Common myeloid progenitor, CD34-positive (primary cell): ENCODE data around the gene ERBB4.

Source experiments
- CTCF ChIA-PET: fragments of 350-600 bp; sonication (Branson Sonifier 250); formaldehyde crosslinking; loops from one replicate; lab custom pipeline; 2021; ENCODE audit warnings: antibody characterized with exemption; lab: Charles Lee
- POLR2A ChIA-PET: fragments of 350-600 bp; sonication (Branson Sonifier 250); formaldehyde crosslinking; loops from one replicate; lab custom pipeline; 2021; ENCODE audit warnings: antibody characterized with exemption; lab: Charles Lee
- DNase-seq, 3 donors: peaks; one replicate each; pipeline versions ENCODE4 v3.0.0 to v3.0.0-alpha.2; 2013
- H3K27ac ChIP-seq, 2 experiments: 1 replicate in 1 of 2; 2 replicates in 1 of 2; pipeline ENCODE4 v1.7.0; 2013; ENCODE audit warnings: inconsistent platforms in 2 of 2, low read length in 2 of 2, mild to moderate bottlenecking in 2 of 2, low read depth in 1 of 2, moderate library complexity in 1 of 2; ENCODE audit not compliant: severe bottlenecking in 2 of 2, insufficient read depth in 1 of 2, poor library complexity in 1 of 2
- H3K27me3 ChIP-seq, 5 experiments: replicated peaks in 2 of 5; 1 replicate in 3 of 5; 2 replicates in 2 of 5; pipeline versions ENCODE4 v1.6.1 to v1.7.0; 2013; ENCODE audit warnings: low read length in 4 of 5, mild to moderate bottlenecking in 2 of 5, moderate library complexity in 2 of 5, inconsistent platforms in 1 of 5; ENCODE audit not compliant: insufficient read depth in 5 of 5, control insufficient read depth in 4 of 5
- H3K36me3 ChIP-seq, 4 experiments: 1 replicate in 2 of 4; 2 replicates in 2 of 4; pipeline versions ENCODE4 v1.6.1 to v1.7.0; 2013; ENCODE audit warnings: low read length in 3 of 4, control low read depth in 1 of 4, mild to moderate bottlenecking in 1 of 4; ENCODE audit not compliant: control insufficient read depth in 4 of 4, insufficient read depth in 4 of 4
- H3K4me1 ChIP-seq, 4 experiments: 1 replicate in 3 of 4; 2 replicates in 1 of 4; pipeline versions ENCODE4 v1.6.1 to v1.7.1; 2013; ENCODE audit warnings: low read length in 3 of 4, mild to moderate bottlenecking in 3 of 4, control low read depth in 1 of 4, inconsistent platforms in 1 of 4, moderate library complexity in 1 of 4; ENCODE audit not compliant: control insufficient read depth in 4 of 4, insufficient read depth in 4 of 4; ENCODE audit errors: control extremely low read depth in 1 of 4
- H3K4me3 ChIP-seq, 7 experiments: 1 replicate in 4 of 7; 2 replicates in 3 of 7; pipeline versions ENCODE4 v1.5.1 to v1.7.0; 2013; ENCODE audit warnings: mild to moderate bottlenecking in 7 of 7, low read length in 6 of 7, moderate library complexity in 6 of 7, inconsistent platforms in 2 of 7, low read depth in 2 of 7, control low read depth in 1 of 7; ENCODE audit not compliant: insufficient read depth in 4 of 7, control insufficient read depth in 1 of 7; ENCODE audit errors: extremely low read depth in 1 of 7
- H3K9me3 ChIP-seq, 5 experiments: 1 replicate in 4 of 5; 2 replicates in 1 of 5; pipeline versions ENCODE4 v1.6.1 to v1.7.1; 2013; ENCODE audit warnings: low read length in 4 of 5, mild to moderate bottlenecking in 2 of 5, inconsistent platforms in 1 of 5, low read depth in 1 of 5, moderate library complexity in 1 of 5; ENCODE audit not compliant: control insufficient read depth in 4 of 5, insufficient read depth in 2 of 5; ENCODE audit errors: control extremely low read depth in 1 of 5
- WGBS: methylation state at CpG from one replicate; pipeline ENCODE4 v1.1.5; 2013; ENCODE audit not compliant: insufficient coverage; 5-methylcytosine and 5-hydroxymethylcytosine counted together

Gene ERBB4

DNA sequence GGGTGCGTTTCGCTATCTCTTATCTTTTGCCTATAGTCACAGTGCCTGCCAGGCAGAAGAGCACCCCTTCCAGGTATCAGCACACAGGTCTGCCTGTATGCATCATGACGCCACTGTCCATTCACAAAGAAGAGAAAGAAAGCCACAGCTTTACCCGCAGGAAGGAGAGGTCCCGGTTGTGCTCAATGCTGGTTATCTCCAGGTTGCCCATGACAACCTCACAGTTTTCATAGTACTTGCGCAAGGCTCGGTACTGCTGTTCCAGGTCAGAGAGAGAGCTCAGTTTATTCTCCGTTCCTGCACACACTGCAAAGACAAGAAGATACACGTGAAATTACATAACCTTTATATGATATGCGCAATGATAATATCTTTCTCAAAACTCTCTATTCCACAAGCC is 414.0 kb downstream of the ERBB4 start:
- no peak for DNase-seq
- Histone ChIP-seq H3K4me3 (no peak overlapping the region), H3K9me3 (no peaks in the 10 kb centered on the region), H3K27ac (no peak overlapping the region), H3K27me3 (no peaks in the 10 kb centered on the region), H3K4me1 (no peaks in the 10 kb centered on the region), H3K36me3 (no peaks in the 10 kb centered on the region)
- 70% methylated on average over 8 of the region's 10 CpGs for WGBS
- CTCF ChIA-PET = interaction anchor here (0.8 kb wide), 1 partner anchor 12 kb away, joined by 3 read pairs; no protein-coding TSS in a partner anchor
- POLR2A ChIA-PET = no interaction called here

DNA sequence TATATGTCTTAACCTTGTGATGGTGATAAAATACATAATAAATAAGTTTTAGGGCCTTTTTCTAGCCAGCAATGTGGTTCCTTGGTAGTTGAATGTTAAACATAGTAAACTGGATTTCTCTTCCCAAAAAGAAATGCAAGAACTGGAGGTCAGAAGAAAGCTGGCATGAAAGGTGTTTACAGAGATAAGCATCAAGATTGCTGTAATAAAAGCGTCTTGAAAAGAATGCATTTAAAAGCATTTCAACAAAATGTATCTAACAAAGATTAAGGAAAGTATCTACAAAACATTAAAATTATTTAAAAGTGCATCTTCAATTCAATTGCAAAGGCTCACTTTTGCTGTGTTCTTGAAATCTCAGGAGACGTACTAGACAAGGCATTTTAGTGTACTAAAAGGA is 419.0 kb downstream of the ERBB4 start:
- no peak for DNase-seq
- Histone ChIP-seq H3K4me3 (no peak overlapping the region), H3K9me3 (no peaks in the 10 kb centered on the region), H3K4me1 (no peaks in the 10 kb centered on the region), H3K36me3 (no peaks in the 10 kb centered on the region), H3K27me3 (no peaks in the 10 kb centered on the region), H3K27ac (no peak overlapping the region)
- ChIA-PET POLR2A (no interaction called here), CTCF (no interaction called here)
- 80% methylated on average over 1 of the region's 2 CpGs for WGBS

DNA sequence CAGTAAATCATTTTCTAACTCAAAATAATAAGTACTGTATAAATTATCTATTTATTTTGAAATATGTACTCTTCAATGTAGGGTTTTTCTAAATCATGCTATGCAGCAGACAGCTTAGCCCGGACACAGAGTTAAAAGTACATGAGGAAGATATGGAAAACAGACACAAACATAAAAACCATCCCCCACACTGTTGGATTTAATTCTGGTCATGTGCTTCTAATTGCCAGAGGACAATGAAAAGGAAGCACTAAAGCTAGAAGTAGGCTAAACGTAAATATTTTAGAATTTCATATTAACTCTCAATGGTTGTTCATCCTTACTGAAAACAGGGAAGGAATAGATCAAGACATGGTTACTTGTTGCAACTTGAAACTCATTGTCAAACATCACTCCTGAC is 420.7 kb downstream of the ERBB4 start:
- H3K9me3 ChIP-seq = no peaks in the 10 kb centered on the region
- no peak overlapping the region for H3K27ac ChIP-seq
- ChIA-PET CTCF (no interaction called here), POLR2A (no interaction called here)
- WGBS = no CpG with 5 or more reads among the region's 2 CpGs
- DNase-seq = no peak
- no peak overlapping the region for H3K4me3 ChIP-seq
- no peaks in the 10 kb centered on the region for H3K27me3 ChIP-seq
- no peaks in the 10 kb centered on the region for H3K36me3 ChIP-seq
- no peaks in the 10 kb centered on the region for H3K4me1 ChIP-seq

- ChIA-PET CTCF (no interaction called here), POLR2A (no interaction called here)
- Histone ChIP-seq H3K27ac (no peak overlapping the region), H3K36me3 (no peaks in the 10 kb centered on the region), H3K4me3 (no peak overlapping the region), H3K4me1 (no peaks in the 10 kb centered on the region), H3K27me3 (peaks cover 0 to 2% (median 0%) of the 10 kb centered on the region in 5 experiments), H3K9me3 (no peaks in the 10 kb centered on the region)
- DNase-seq = no peak
- WGBS = 100% methylated on average over 1 of the region's 1 CpG
Observed at GRCh38 chr2:212114489-212114888, 424.1 kb downstream of the ERBB4 start.

DNA sequence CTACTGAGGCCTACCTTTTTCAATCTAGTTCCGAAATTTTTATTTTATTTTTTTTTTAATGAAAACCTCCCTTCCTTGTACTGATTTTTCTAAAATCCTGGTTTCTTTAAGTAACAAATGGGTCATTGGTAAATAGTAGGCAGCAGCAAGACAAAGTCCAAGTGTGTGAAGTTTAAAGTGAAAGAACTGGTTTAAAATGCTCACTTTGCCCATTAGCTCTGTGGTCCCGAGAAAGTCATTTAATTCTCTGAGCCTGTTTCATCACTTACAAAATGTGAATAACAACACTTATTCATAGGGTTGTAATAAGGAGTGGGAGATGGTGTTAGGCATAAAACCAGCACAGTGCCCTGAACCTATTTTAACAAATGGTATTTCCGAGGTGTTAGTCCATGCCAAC is 426.2 kb downstream of the ERBB4 start:
- H3K27ac ChIP-seq = no peak overlapping the region
- H3K9me3 ChIP-seq = no peaks in the 10 kb centered on the region
- no peak overlapping the region for H3K4me3 ChIP-seq
- no peaks in the 10 kb centered on the region for H3K36me3 ChIP-seq
- DNase-seq = no peak
- peaks cover 0 to 2% (median 0%) of the 10 kb centered on the region in 5 experiments for H3K27me3 ChIP-seq
- CTCF ChIA-PET = interaction anchor here (0.7 to 1.4 kb wide), 3 partner anchors 12 to 44 kb away, joined by 3 read pairs; no protein-coding TSS in a partner anchor
- WGBS = no CpG with 5 or more reads among the region's 3 CpGs
- POLR2A ChIA-PET = no interaction called here
- no peaks in the 10 kb centered on the region for H3K4me1 ChIP-seq

DNA sequence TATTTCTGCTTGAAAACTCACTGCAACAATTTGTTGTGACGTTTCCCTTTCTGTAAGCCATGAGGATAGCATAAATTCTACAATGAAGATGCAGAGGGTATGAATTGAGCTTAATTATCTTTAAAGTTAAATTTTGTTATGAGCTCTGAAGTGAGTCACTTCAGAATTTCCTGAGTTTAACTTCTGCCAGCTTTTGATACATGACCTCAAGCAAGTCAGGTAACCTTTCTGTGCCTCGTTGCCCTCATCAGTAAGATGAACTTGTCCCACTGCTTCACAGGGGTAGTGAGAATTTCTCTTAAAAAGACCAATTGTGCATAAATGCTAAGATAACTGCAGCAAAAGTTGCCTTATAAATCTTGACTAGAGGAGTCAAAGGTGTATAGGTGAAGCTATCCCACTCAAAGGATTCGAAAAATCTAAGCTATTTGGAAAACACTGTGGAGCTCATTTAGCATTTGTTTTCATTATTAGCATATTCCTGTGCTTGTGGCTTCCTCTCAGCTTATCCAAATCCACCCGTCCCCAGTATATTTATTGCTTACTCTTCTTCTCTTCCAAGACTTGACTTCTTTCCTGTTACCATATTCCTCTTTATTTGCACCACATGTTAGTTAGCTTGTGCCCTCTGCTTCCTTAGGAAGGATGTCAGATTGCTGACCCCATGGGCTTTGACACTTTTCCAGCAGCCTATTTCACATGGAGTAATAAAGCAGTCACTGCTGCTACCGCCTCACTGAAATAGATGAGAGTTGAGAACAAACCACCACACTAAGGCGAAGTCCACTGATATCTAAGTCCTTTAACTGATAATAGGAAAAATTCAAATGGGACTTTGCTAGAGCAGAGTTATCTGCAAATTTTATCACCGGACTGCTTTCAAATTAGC is 428.6 kb downstream of the ERBB4 start:
- Histone ChIP-seq H3K4me3 (no peak overlapping the region), H3K36me3 (no peaks in the 10 kb centered on the region), H3K4me1 (no peaks in the 10 kb centered on the region), H3K27me3 (peaks cover 0 to 2% (median 0%) of the 10 kb centered on the region in 5 experiments), H3K9me3 (peaks cover 0 to 4% (median 0%) of the 10 kb centered on the region in 5 experiments), H3K27ac (no peak overlapping the region)
- no peak for DNase-seq
- POLR2A ChIA-PET = interaction anchor here (0.8 kb wide), 1 partner anchor 1076 kb away, joined by 5 read pairs; no protein-coding TSS in a partner anchor
- 53% methylated on average over 5 of the region's 7 CpGs for WGBS
- CTCF ChIA-PET = no interaction called here

DNA sequence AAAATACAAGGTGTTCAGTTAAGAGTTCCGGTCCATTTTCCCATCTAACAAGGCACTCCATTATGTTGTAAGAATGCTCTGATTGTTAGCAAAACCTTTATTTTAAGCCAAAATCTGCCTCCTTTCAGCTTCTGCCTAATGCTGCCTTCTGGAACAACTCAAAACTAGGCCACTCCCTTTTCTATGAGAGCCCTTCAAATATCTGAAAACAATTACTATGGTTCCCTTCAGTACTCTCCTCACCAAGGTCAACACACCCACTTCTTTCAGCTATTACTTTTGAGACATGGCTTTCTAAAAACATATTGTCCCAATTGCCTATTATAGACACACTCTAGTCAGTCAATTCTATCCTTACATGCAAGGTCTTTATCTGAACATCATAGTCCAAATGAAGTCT is 429.4 kb downstream of the ERBB4 start:
- CTCF ChIA-PET = no interaction called here
- POLR2A ChIA-PET = no interaction called here
- 100% methylated on average over 1 of the region's 1 CpG for WGBS
- no peaks in the 10 kb centered on the region for H3K4me1 ChIP-seq
- H3K36me3 ChIP-seq = no peaks in the 10 kb centered on the region
- no peak overlapping the region for H3K4me3 ChIP-seq
- H3K27me3 ChIP-seq = peaks cover 0 to 2% (median 0%) of the 10 kb centered on the region in 5 experiments
- H3K9me3 ChIP-seq = peaks cover 0 to 4% (median 0%) of the 10 kb centered on the region in 5 experiments
- no peak overlapping the region for H3K27ac ChIP-seq
- no peak for DNase-seq
